ENCODE results near the gene TBC1D21. TPM values are rescaled to one million over a fixed set of nuclear protein-coding genes. Genes with fewer than 3 reads are reported as not detected.

TBC1D21 gene
- not detected for polyA plus RNA-seq (ENCODE audit: insufficient read length in 3 of 3)

- no peak for DNase-seq (ENCODE audit: low read depth in 3 of 3, low spot score in 2 of 3)
Observed at GRCh38 chr15:73873456-73873855, at the start of gene TBC1D21. TSS of gene TBC1D21 (plus strand) at chr15:73873564. CDS start at chr15:73873710, 146 bp downstream.

- DNase-seq (ENCODE audit: low read depth in 3 of 3, low spot score in 2 of 3) = no peak
Observed at GRCh38 chr15:73826711-73827251, 46.6 kb upstream of the TBC1D21 start.

- DNase-seq (ENCODE audit: low read depth in 3 of 3, low spot score in 2 of 3) = no peak
Observed at GRCh38 chr15:73829523-73829922, 43.8 kb upstream of the TBC1D21 start.

GRCh38 chr15:73832657-73833056, 40.7 kb upstream of the TBC1D21 start:
- no peak for DNase-seq (ENCODE audit: low read depth in 3 of 3, low spot score in 2 of 3)

GRCh38 chr15:73836845-73837244, 36.5 kb upstream of the TBC1D21 start:
- no peak for DNase-seq (ENCODE audit: low read depth in 3 of 3, low spot score in 2 of 3)

GRCh38 chr15:73838831-73839426, 34.4 kb upstream of the TBC1D21 start:
- no peak for DNase-seq (ENCODE audit: low read depth in 3 of 3, low spot score in 2 of 3)

GRCh38 chr15:73839699-73840377, 33.5 kb upstream of the TBC1D21 start:
- DNase-seq (ENCODE audit: low read depth in 3 of 3, low spot score in 2 of 3) = no peak

- no peak for DNase-seq (ENCODE audit: low read depth in 3 of 3, low spot score in 2 of 3)
Observed at GRCh38 chr15:73840771-73841170, 32.6 kb upstream of the TBC1D21 start.

GRCh38 chr15:73841756-73842725, 31.3 kb upstream of the TBC1D21 start:
- DNase-seq (ENCODE audit: low read depth in 3 of 3, low spot score in 2 of 3) = no peak

- DNase-seq (ENCODE audit: low read depth in 3 of 3, low spot score in 2 of 3) = no peak
Observed at GRCh38 chr15:73843787-73844186, 29.6 kb upstream of the TBC1D21 start.

GRCh38 chr15:73844356-73844755, 29.0 kb upstream of the TBC1D21 start:
- DNase-seq (ENCODE audit: low read depth in 3 of 3, low spot score in 2 of 3) = no peak

- DNase-seq (ENCODE audit: low read depth in 3 of 3, low spot score in 2 of 3) = no peak
Observed at GRCh38 chr15:73845507-73845906, 27.9 kb upstream of the TBC1D21 start.

GRCh38 chr15:73845907-73846306, 27.5 kb upstream of the TBC1D21 start:
- DNase-seq (ENCODE audit: low read depth in 3 of 3, low spot score in 2 of 3) = no peak

- no peak for DNase-seq (ENCODE audit: low read depth in 3 of 3, low spot score in 2 of 3)
Observed at GRCh38 chr15:73849641-73850040, 23.7 kb upstream of the TBC1D21 start.

- DNase-seq (ENCODE audit: low read depth in 3 of 3, low spot score in 2 of 3) = no peak
Observed at GRCh38 chr15:73850228-73850627, 23.1 kb upstream of the TBC1D21 start.

- peak; percentile 43 to 60 (median 49) for DNase-seq (ENCODE audit: low read depth in 3 of 3, low spot score in 2 of 3)
Observed at GRCh38 chr15:73851689-73852088, 21.7 kb upstream of the TBC1D21 start.

GRCh38 chr15:73852507-73852906, 20.9 kb upstream of the TBC1D21 start:
- no peak for DNase-seq (ENCODE audit: low read depth in 3 of 3, low spot score in 2 of 3)

- DNase-seq (ENCODE audit: low read depth in 3 of 3, low spot score in 2 of 3) = no peak
Observed at GRCh38 chr15:73854265-73854664, 19.1 kb upstream of the TBC1D21 start.

- DNase-seq (ENCODE audit: low read depth in 3 of 3, low spot score in 2 of 3) = no peak
Observed at GRCh38 chr15:73856458-73857192, 16.7 kb upstream of the TBC1D21 start.

- DNase-seq (ENCODE audit: low read depth in 3 of 3, low spot score in 2 of 3) = no peak
Observed at GRCh38 chr15:73857193-73857920, 16.0 kb upstream of the TBC1D21 start.
